ENCODE data around the gene SCNN1G. TPM values are rescaled to one million over a fixed set of nuclear protein-coding genes. Genes with fewer than 3 reads are reported as not detected.
A peak's percentile ranks its signal among the peaks of the same experiment; 100 is the strongest.

The SCNN1G gene
- total RNA-seq, 4 donors from 2014 or later = 2.8 to 87.8 (median 66.2) TPM

DNA sequence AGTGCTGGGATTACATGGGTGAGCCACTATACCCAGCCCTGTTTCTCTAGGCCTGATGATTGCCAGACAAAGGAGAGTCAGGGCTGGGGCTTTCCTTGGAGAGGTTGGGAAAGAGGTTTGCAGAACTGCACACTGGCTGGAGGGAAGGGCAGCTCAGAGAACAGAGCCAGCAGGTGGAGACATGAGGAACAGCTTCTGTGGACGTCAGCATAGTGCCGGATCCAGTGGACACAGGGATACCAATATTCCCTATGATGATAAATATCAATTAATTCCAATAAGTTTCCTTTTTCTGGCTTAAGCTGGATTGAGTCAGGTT, 76.3 kb downstream of the SCNN1G start:
- 79 to 100% methylated on average over 1 to 2 of the region's 2 CpGs for WGBS, 2 donors (ENCODE audit: low coverage in 1 of 2)
- Histone ChIP-seq H3K4me1 (peaks cover 7 to 46% (median 25%) of the 10 kb centered on the region in 4 donors), H3K4me3 (no peak overlapping the region), H3K9me3 (no peaks in the 10 kb centered on the region), H3K27me3 (no peaks in the 10 kb centered on the region), H3K27ac (peak overlapping the region; percentile 75 to 83 (median 79)), H3K36me3 (no peaks in the 10 kb centered on the region)
- DNase-seq = peak; percentile 55
- TF ChIP-seq EP300 (IDR thresholded peaks at IDR 0.05; ENCODE audit: low read depth) = no peak
- peak in 2 of 5 experiments; percentile 8 to 27 for TF ChIP-seq CTCF (IDR thresholded peaks at IDR 0.05)
- no peak for TF ChIP-seq POLR2A (IDR thresholded peaks at IDR 0.05)
- in situ Hi-C loops (cut with MboI; ENCODE audit: low pct_ligation_motif_present in 1 of 4, low pct_unique_long_range_greater_than_20kb in 1 of 4, low sequenced_read_pairs in 3 of 4) = no loop called here
- intact Hi-C loops (cut with DNase I; ENCODE audit: low total_unique reads) = no loop called here

Other genes starting within 250 kb of the SCNN1G start
- 1 to 10 TPM; 6.0 to 8.3 (median 7.1) TPM for gene USP31, start 33.3 kb upstream of the SCNN1G start, total RNA-seq
- 100 to 1,000 TPM; 142 to 729 (median 556) TPM for gene SCNN1B, start 119.6 kb downstream of the SCNN1G start, total RNA-seq

Data from transverse colon (tissue), 4 donors.